Endodermal cell (in vitro differentiated cells): Measurements from ENCODE around the gene NAXD. TPM values are rescaled to one million over a fixed set of nuclear protein-coding genes. Genes with fewer than 3 reads are reported as not detected.

Experiments
- DNase-seq: peaks from one replicate; pipeline ENCODE4 v3.0.0-alpha.2; 2017
- H3K27ac ChIP-seq: 2 replicates; pipeline ENCODE4 v1.5.1; 2013; ENCODE audit warnings: mild to moderate bottlenecking, low read depth, low read length, moderate library complexity
- H3K27me3 ChIP-seq: 2 replicates; pipeline ENCODE4 v1.6.1; 2013; ENCODE audit warnings: mild to moderate bottlenecking, low read length, moderate library complexity; ENCODE audit not compliant: insufficient read depth, control insufficient read depth, poor library complexity, severe bottlenecking
- H3K36me3 ChIP-seq: 2 replicates; pipeline ENCODE4 v1.7.0; 2013; ENCODE audit warnings: mild to moderate bottlenecking, low read length, moderate library complexity; ENCODE audit not compliant: control insufficient read depth, insufficient read depth
- H3K4me1 ChIP-seq: one replicate; pipeline ENCODE4 v1.7.0; 2013; ENCODE audit warnings: low read length; ENCODE audit not compliant: control insufficient read depth, insufficient read depth
- H3K4me3 ChIP-seq: 2 replicates; pipeline ENCODE4 v1.5.1; 2013; ENCODE audit warnings: mild to moderate bottlenecking, low read length, moderate library complexity
- H3K9ac ChIP-seq: 2 replicates; pipeline ENCODE4 v1.6.1; 2013; ENCODE audit warnings: mild to moderate bottlenecking, low read length, moderate library complexity; ENCODE audit not compliant: poor library complexity, severe bottlenecking; ENCODE audit errors: extremely low read depth
- H3K9me3 ChIP-seq: 2 replicates; pipeline ENCODE4 v1.6.1; 2013; ENCODE audit warnings: mild to moderate bottlenecking, low read length, moderate library complexity; ENCODE audit not compliant: control insufficient read depth
- H3K27ac Mint-ChIP-seq: 2 replicates; pipeline ENCODE4 v1.8.0; 2020; ENCODE audit warnings: mixed read lengths
- H3K27me3 Mint-ChIP-seq: 2 replicates; pipeline ENCODE4 v1.8.0; 2021; ENCODE audit warnings: mild to moderate bottlenecking, mixed read lengths; ENCODE audit not compliant: insufficient read depth
- H3K36me3 Mint-ChIP-seq: 2 replicates; pipeline ENCODE4 v1.8.0; 2020; ENCODE audit warnings: low read depth, mixed read lengths
- H3K4me1 Mint-ChIP-seq: 2 replicates; pipeline ENCODE4 v1.8.0; 2020; ENCODE audit warnings: mixed read lengths
- H3K4me3 Mint-ChIP-seq: 2 replicates; pipeline ENCODE4 v1.8.0; 2020; ENCODE audit warnings: mild to moderate bottlenecking, moderate library complexity, mixed read lengths
- H3K9me3 Mint-ChIP-seq: 2 replicates; pipeline ENCODE4 v1.8.0; 2020; ENCODE audit warnings: mild to moderate bottlenecking, mixed read lengths
- WGBS, 2 experiments: methylation state at CpG; one replicate each; pipeline versions ENCODE4 v1.1.5 to v1.1.7; 2013; ENCODE audit warnings: missing lambda C conversion rate in 2 of 2, mixed read lengths in 1 of 2; ENCODE audit not compliant: insufficient coverage in 1 of 2, insufficient read length in 1 of 2; 5-methylcytosine and 5-hydroxymethylcytosine counted together
- total RNA-seq, 2 donors: library from RNA; stranded (reverse); fragmentation: NEBNext Ultra II Directional in 1 of 2; extraction: Animal tissue kit (Norgen Biotek cat#: 25700) in 1 of 2; gene quantifications; 2 replicates in 1 of 2; 3 replicates in 1 of 2; pipeline ENCODE4 v1.2.1, GENCODE V29; 2021
- TF ChIP-seq, protein P1 (sequence below): fragments of 200-600 bp; sonication (generic); conservative IDR thresholded peaks from 2 replicates; pipeline ENCODE4 v1.5.0; 2021; ENCODE audit warnings: antibody characterized with exemption, mild to moderate bottlenecking

Gene NAXD
- total RNA-seq, 2 donors from 2014 or later, result 31.3 to 33.4 TPM

GRCh38 chr13:110641055-110642015 lies 26.0 kb downstream of the NAXD start:
- Mint-ChIP-seq H3K9me3 (no peaks in the 10 kb centered on the region), H3K4me1 (peaks cover 30% of the 10 kb centered on the region), H3K27ac (peak overlapping the region; percentile 80), H3K4me3 (no peak overlapping the region), H3K36me3 (peaks cover 67% of the 10 kb centered on the region), H3K27me3 (no peaks in the 10 kb centered on the region)
- peaks cover 18% of the 10 kb centered on the region for H3K4me1 ChIP-seq
- no peak overlapping the region for H3K4me3 ChIP-seq
- H3K27ac ChIP-seq, result peak overlapping the region; percentile 24
- DNase-seq, result peak; percentile 41
- 90 to 91% methylated on average over 24 to 29 of the region's 29 CpGs for WGBS, 2 experiments
- no peaks in the 10 kb centered on the region for H3K9me3 ChIP-seq
- no peaks in the 10 kb centered on the region for H3K27me3 ChIP-seq
- H3K9ac ChIP-seq, result no peak overlapping the region
- peaks cover 66% of the 10 kb centered on the region for H3K36me3 ChIP-seq
- TF ChIP-seq, protein P1, sequence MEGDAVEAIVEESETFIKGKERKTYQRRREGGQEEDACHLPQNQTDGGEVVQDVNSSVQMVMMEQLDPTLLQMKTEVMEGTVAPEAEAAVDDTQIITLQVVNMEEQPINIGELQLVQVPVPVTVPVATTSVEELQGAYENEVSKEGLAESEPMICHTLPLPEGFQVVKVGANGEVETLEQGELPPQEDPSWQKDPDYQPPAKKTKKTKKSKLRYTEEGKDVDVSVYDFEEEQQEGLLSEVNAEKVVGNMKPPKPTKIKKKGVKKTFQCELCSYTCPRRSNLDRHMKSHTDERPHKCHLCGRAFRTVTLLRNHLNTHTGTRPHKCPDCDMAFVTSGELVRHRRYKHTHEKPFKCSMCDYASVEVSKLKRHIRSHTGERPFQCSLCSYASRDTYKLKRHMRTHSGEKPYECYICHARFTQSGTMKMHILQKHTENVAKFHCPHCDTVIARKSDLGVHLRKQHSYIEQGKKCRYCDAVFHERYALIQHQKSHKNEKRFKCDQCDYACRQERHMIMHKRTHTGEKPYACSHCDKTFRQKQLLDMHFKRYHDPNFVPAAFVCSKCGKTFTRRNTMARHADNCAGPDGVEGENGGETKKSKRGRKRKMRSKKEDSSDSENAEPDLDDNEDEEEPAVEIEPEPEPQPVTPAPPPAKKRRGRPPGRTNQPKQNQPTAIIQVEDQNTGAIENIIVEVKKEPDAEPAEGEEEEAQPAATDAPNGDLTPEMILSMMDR, result no peak

- Histone ChIP-seq H3K27me3 (no peaks in the 10 kb centered on the region), H3K9ac (no peak overlapping the region), H3K9me3 (no peaks in the 10 kb centered on the region), H3K4me1 (peaks cover 18% of the 10 kb centered on the region), H3K27ac (no peak overlapping the region), H3K36me3 (peaks cover 55% of the 10 kb centered on the region), H3K4me3 (no peak overlapping the region)
- TF ChIP-seq, protein P1, result no peak
- Mint-ChIP-seq H3K9me3 (no peaks in the 10 kb centered on the region), H3K4me3 (no peak overlapping the region), H3K4me1 (peaks cover 30% of the 10 kb centered on the region), H3K27ac (no peak overlapping the region), H3K27me3 (no peaks in the 10 kb centered on the region), H3K36me3 (peaks cover 57% of the 10 kb centered on the region)
- 94 to 95% methylated on average over 37 to 40 of the region's 40 CpGs for WGBS, 2 experiments
- DNase-seq, result peak; percentile 42
These were observed 27.1 kb downstream of the NAXD start for GRCh38 chr13:110642291-110642981.

DNA sequence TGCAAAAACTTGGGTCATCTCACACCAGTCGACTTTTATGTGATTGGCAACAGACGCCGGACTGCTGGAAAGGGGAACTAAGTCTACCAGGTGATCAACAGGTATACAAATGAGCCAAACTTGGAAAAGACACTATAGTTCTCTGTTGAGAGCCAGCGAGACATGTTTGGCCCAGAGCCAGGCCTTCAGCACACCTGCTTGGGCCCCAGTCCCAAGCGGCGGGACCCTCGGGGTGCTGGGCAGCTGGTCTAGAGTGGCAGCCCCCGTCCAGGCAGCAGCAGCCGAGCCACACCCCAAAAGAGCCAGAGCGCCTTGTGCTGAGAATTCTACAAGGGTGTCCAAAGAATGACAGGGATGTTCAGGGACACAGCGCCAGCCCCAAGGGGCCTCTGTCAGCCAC lies 28.0 kb downstream of the NAXD start:
- H3K27me3 ChIP-seq, result no peaks in the 10 kb centered on the region
- peak; percentile 32 for DNase-seq
- no peaks in the 10 kb centered on the region for H3K9me3 ChIP-seq
- TF ChIP-seq, protein P1, result no peak
- 95% methylated on average over 7 to 11 of the region's 11 CpGs for WGBS, 2 experiments
- peaks cover 47% of the 10 kb centered on the region for H3K36me3 ChIP-seq
- H3K9ac ChIP-seq, result no peak overlapping the region
- no peaks in the 10 kb centered on the region for H3K27me3 Mint-ChIP-seq
- peaks cover 29% of the 10 kb centered on the region for H3K4me1 Mint-ChIP-seq
- H3K4me1 ChIP-seq, result peaks cover 16% of the 10 kb centered on the region
- H3K36me3 Mint-ChIP-seq, result peaks cover 51% of the 10 kb centered on the region
- H3K4me3 ChIP-seq, result no peak overlapping the region
- H3K27ac Mint-ChIP-seq, result no peak overlapping the region
- H3K9me3 Mint-ChIP-seq, result no peaks in the 10 kb centered on the region
- H3K27ac ChIP-seq, result no peak overlapping the region
- no peak overlapping the region for H3K4me3 Mint-ChIP-seq
